ENCODE measurements around the gene ABLIM1.

Gene ABLIM1

DNA sequence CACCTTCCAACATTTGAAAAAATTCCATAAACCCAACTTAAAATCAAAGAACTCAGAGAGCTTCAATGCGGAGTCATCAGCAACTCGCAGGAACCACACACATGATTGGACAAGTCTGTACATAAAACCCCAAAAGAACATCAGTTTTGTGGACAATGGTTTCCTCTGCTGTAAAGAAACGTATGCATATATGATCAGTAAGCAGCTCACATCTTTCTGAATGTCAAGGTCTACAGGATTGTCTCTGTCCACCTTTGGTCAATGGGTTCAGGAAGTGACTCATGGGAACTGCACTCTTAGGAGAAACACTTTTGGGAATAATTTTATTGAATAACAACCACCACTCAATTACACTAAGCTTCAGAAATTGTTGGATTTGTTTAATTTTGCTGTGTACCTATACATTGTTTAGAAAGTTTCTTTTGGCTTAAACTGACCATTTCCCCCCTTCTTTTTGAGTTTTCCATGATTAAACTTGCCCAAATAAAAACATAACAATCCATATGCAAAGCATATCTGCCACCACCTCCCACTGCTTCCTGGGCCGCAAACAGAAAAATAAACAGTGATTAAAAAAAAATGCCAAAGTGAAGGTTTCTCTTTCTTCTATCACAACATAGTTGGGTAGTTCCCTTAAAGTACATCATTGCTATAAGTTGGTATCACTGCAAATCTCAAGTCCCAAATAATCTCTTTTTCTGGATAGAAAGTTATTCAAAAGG is 226.5 kb downstream of the ABLIM1 start:
- no peaks in the 10 kb centered on the region for H3K4me1 ChIP-seq (ENCODE audit: control insufficient read depth in 2 of 2, insufficient read depth in 2 of 2, low read length in 2 of 2)
- H3K36me3 ChIP-seq (ENCODE audit: control insufficient read depth in 2 of 2, insufficient read depth in 2 of 2, low read length in 2 of 2): peaks cover 16 to 29% of the 10 kb centered on the region in 2 donors
- no peak overlapping the region for H3K9ac ChIP-seq (ENCODE audit: low read depth in 1 of 2, low read length in 2 of 2)
- H3K27me3 ChIP-seq (ENCODE audit: control insufficient read depth in 2 of 2, insufficient read depth in 2 of 2, low read length in 2 of 2): no peaks in the 10 kb centered on the region
- no peak overlapping the region for H3K27ac ChIP-seq (ENCODE audit: low read depth in 2 of 2, low read length in 2 of 2)
- H3K4me3 ChIP-seq (ENCODE audit: low read length in 2 of 2): no peak overlapping the region
- no peaks in the 10 kb centered on the region for H3K9me3 ChIP-seq (ENCODE audit: control insufficient read depth in 2 of 2, low read length in 2 of 2)

DNA sequence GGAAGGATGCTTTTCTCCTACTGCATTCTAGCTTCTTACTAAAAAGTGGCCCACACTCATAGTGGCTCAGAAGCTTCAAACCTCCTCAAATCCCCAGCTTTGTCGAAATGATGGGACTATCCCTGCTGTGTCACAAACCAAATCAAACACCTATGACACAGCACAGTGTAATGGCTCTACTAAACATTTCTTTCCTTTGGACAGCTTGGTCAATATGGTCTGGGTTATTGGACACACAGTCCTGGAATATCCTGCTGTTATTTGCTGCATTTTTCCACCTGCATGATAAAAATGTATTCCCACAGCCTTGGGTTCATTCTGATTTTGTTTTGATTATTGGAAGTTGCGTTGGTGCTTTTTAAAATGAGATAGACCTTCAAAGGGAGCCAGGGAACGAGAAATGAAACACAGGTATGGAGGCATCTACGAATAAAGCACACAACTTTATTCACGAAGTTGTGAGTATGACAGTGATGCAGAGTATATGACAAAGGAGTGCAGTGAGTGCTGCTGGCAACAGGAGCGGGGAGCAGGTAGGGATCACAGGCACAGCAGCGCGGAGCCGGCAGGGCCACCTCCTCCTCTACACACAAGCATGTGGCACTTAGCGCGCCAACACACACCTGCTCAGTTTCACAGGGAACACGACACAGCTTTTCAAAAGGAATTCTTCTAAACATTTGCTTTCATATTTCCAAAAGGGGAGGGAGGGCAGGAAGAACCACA is 227.2 kb downstream of the ABLIM1 start:
- Histone ChIP-seq H3K27me3 (ENCODE audit: control insufficient read depth in 2 of 2, insufficient read depth in 2 of 2, low read length in 2 of 2) (no peaks in the 10 kb centered on the region), H3K36me3 (ENCODE audit: control insufficient read depth in 2 of 2, insufficient read depth in 2 of 2, low read length in 2 of 2) (peaks cover 12 to 23% of the 10 kb centered on the region in 2 donors), H3K9ac (ENCODE audit: low read depth in 1 of 2, low read length in 2 of 2) (no peak overlapping the region), H3K9me3 (ENCODE audit: control insufficient read depth in 2 of 2, low read length in 2 of 2) (no peaks in the 10 kb centered on the region), H3K4me3 (ENCODE audit: low read length in 2 of 2) (no peak overlapping the region), H3K4me1 (ENCODE audit: control insufficient read depth in 2 of 2, insufficient read depth in 2 of 2, low read length in 2 of 2) (no peaks in the 10 kb centered on the region), H3K27ac (ENCODE audit: low read depth in 2 of 2, low read length in 2 of 2) (no peak overlapping the region)

DNA sequence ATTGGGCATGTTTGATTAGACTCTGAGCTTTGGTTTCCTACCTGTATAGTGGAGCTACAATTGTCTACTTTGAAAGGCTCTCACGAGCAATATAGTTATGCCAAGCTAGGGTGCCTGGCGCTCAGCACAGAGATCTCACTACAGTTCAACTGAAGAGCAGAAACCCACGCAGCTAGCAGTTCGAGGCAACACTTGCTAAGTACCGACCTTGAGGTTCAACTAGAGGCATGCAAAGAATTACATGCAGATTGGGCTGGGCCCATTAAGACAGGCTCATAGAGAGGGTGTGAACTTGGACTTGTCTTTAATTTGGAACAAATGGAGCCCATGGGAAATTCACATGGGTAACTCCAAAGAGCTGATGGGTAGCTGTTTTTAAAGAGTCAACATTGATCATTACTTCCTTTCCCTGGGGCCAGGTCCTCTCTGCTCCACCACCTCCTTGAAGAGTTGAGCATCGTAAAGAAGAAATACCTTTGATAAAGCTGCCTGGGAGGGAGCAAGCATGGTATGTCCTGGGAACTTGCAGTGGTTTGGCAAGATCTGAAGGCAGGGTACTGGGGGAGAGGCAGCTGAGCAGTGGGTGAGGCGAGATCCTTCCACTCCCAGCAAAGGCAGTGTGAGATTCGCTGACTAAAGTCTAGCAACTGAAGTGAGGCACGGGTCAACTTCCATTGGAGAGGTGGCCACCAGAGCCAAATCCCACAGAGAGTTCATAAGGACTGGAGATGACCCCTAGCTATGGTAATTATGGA is 228.3 kb downstream of the ABLIM1 start:
- H3K27ac ChIP-seq (ENCODE audit: low read depth in 2 of 2, low read length in 2 of 2): no peak overlapping the region
- H3K4me1 ChIP-seq (ENCODE audit: control insufficient read depth in 2 of 2, insufficient read depth in 2 of 2, low read length in 2 of 2): no peaks in the 10 kb centered on the region
- no peak overlapping the region for H3K9ac ChIP-seq (ENCODE audit: low read depth in 1 of 2, low read length in 2 of 2)
- no peaks in the 10 kb centered on the region for H3K9me3 ChIP-seq (ENCODE audit: control insufficient read depth in 2 of 2, low read length in 2 of 2)
- peaks cover 6 to 15% of the 10 kb centered on the region in 2 donors for H3K36me3 ChIP-seq (ENCODE audit: control insufficient read depth in 2 of 2, insufficient read depth in 2 of 2, low read length in 2 of 2)
- H3K4me3 ChIP-seq (ENCODE audit: low read length in 2 of 2): no peak overlapping the region
- no peaks in the 10 kb centered on the region for H3K27me3 ChIP-seq (ENCODE audit: control insufficient read depth in 2 of 2, insufficient read depth in 2 of 2, low read length in 2 of 2)

DNA sequence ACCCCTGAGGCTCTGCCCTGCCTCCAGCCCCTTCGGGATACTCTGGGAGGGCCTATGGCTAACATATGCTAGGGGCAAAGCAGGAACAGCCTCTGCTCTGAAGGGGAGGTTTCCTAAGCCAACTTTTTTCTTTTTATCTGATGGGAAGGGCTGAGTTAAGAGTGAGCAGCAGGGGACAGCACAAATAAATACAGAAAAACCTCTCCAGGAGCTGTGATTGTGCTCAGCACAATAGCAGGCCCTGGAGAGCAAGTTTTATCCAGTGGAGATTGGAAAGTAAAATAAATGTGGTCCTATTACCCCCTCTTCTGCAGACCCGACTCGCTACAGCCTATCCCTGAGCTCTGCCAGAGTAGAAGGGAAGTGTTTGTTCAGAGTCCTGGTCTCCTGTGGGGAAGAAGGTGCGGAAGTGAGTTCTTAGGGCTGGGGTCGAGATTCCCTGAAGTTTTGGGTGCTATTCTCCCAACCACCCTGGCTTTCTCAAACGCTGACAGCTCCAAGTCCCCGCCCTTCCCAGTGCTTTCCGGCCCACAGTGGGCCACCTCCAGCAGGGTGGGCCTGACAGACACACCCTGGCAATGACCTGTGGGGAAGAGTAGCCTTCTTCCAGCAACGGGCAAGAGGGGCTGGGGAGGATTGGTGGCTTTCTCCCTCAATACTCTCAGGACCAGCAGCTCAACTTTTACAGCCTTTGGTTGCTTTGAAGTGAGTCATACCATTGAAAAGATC is 230.8 kb downstream of the ABLIM1 start:
- Histone ChIP-seq H3K27me3 (ENCODE audit: control insufficient read depth in 2 of 2, insufficient read depth in 2 of 2, low read length in 2 of 2) (no peaks in the 10 kb centered on the region), H3K4me1 (ENCODE audit: control insufficient read depth in 2 of 2, insufficient read depth in 2 of 2, low read length in 2 of 2) (no peaks in the 10 kb centered on the region), H3K9ac (ENCODE audit: low read depth in 1 of 2, low read length in 2 of 2) (no peak overlapping the region), H3K4me3 (ENCODE audit: low read length in 2 of 2) (no peak overlapping the region), H3K27ac (ENCODE audit: low read depth in 2 of 2, low read length in 2 of 2) (no peak overlapping the region), H3K36me3 (ENCODE audit: control insufficient read depth in 2 of 2, insufficient read depth in 2 of 2, low read length in 2 of 2) (peaks cover 0 to 5% of the 10 kb centered on the region in 2 donors), H3K9me3 (ENCODE audit: control insufficient read depth in 2 of 2, low read length in 2 of 2) (no peaks in the 10 kb centered on the region)

DNA sequence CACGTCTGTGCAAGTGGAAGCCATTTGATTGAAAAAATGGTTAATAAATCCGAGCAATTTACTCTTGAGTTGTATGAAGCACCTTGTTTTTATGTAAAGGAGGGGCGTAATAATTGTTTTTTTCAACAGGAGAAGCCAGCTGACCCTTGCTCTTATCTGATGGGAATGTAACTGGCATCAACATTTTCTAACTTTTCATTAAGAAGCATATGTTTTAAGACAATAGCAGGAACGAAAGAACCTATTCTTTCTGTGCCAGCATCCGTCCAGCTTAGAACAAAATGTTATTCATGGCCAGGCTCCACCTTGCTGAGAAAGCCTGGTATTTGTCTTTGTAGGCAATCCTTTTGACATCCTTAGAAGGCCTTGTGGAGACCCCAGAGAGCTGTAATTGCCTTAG is 231.6 kb downstream of the ABLIM1 start:
- H3K9me3 ChIP-seq (ENCODE audit: control insufficient read depth in 2 of 2, low read length in 2 of 2): no peaks in the 10 kb centered on the region
- no peaks in the 10 kb centered on the region for H3K4me1 ChIP-seq (ENCODE audit: control insufficient read depth in 2 of 2, insufficient read depth in 2 of 2, low read length in 2 of 2)
- H3K27ac ChIP-seq (ENCODE audit: low read depth in 2 of 2, low read length in 2 of 2): no peak overlapping the region
- H3K36me3 ChIP-seq (ENCODE audit: control insufficient read depth in 2 of 2, insufficient read depth in 2 of 2, low read length in 2 of 2): peaks cover 0 to 5% of the 10 kb centered on the region in 2 donors
- no peak overlapping the region for H3K9ac ChIP-seq (ENCODE audit: low read depth in 1 of 2, low read length in 2 of 2)
- no peak overlapping the region for H3K4me3 ChIP-seq (ENCODE audit: low read length in 2 of 2)
- H3K27me3 ChIP-seq (ENCODE audit: control insufficient read depth in 2 of 2, insufficient read depth in 2 of 2, low read length in 2 of 2): no peaks in the 10 kb centered on the region

DNA sequence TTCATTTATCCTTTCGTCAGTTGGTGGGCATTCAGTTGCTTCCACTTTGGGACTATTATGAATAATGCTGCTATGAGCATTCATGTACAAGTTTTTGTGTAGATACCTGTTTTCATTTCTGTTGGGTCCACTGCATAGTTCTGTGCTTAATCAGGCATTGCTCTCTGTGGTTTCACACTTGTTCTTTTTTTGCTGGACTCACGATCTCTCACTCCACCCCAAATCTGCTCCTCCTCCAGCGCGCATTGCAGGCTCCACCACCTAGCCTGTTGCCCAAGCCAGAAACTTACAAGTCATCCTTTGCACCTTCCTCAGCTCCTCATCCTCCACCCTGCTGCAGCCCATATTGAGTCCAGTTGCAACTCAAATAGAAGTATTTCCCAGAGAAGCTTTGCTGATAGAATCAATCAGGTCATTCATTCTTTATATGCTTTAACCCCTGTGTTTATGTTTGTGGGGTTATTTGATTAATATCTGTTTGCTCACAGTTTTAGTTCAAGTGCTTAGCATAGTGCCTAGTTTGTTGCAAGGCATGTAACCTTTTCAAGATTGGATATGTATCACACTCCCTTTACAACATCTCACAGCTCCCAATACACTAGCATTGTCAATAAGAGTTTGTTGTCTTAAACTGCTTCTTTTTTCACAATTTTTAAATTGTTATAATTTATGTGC is 237.1 kb downstream of the ABLIM1 start:
- no peak overlapping the region for H3K9ac ChIP-seq (ENCODE audit: low read depth in 1 of 2, low read length in 2 of 2)
- H3K36me3 ChIP-seq (ENCODE audit: control insufficient read depth in 2 of 2, insufficient read depth in 2 of 2, low read length in 2 of 2): no peaks in the 10 kb centered on the region
- H3K4me3 ChIP-seq (ENCODE audit: low read length in 2 of 2): no peak overlapping the region
- H3K27ac ChIP-seq (ENCODE audit: low read depth in 2 of 2, low read length in 2 of 2): no peak overlapping the region
- no peaks in the 10 kb centered on the region for H3K9me3 ChIP-seq (ENCODE audit: control insufficient read depth in 2 of 2, low read length in 2 of 2)
- no peaks in the 10 kb centered on the region for H3K27me3 ChIP-seq (ENCODE audit: control insufficient read depth in 2 of 2, insufficient read depth in 2 of 2, low read length in 2 of 2)
- no peaks in the 10 kb centered on the region for H3K4me1 ChIP-seq (ENCODE audit: control insufficient read depth in 2 of 2, insufficient read depth in 2 of 2, low read length in 2 of 2)

DNA sequence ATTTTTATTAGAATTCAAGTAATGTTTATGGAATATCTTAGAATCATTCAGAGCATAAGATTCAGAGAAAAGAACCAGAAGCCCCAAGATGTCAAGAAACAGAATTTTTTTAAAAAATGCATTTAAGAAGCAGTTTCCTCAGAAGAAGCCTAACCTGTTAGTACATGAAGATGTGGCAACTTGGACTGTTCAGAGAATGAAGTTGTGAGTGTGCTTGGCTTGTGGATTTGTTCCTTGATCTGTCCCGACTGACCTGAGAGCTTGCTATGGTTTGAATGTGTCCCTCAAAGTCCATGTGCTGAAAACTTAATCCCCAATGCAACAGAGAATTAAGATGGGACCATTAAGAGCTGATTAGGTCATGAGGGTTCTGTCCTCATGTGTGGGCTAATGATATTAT is 240.0 kb downstream of the ABLIM1 start:
- H3K4me1 ChIP-seq (ENCODE audit: control insufficient read depth in 2 of 2, insufficient read depth in 2 of 2, low read length in 2 of 2): no peaks in the 10 kb centered on the region
- no peaks in the 10 kb centered on the region for H3K27me3 ChIP-seq (ENCODE audit: control insufficient read depth in 2 of 2, insufficient read depth in 2 of 2, low read length in 2 of 2)
- no peak overlapping the region for H3K9ac ChIP-seq (ENCODE audit: low read depth in 1 of 2, low read length in 2 of 2)
- H3K4me3 ChIP-seq (ENCODE audit: low read length in 2 of 2): no peak overlapping the region
- no peaks in the 10 kb centered on the region for H3K9me3 ChIP-seq (ENCODE audit: control insufficient read depth in 2 of 2, low read length in 2 of 2)
- H3K27ac ChIP-seq (ENCODE audit: low read depth in 2 of 2, low read length in 2 of 2): no peak overlapping the region
- H3K36me3 ChIP-seq (ENCODE audit: control insufficient read depth in 2 of 2, insufficient read depth in 2 of 2, low read length in 2 of 2): no peaks in the 10 kb centered on the region

DNA sequence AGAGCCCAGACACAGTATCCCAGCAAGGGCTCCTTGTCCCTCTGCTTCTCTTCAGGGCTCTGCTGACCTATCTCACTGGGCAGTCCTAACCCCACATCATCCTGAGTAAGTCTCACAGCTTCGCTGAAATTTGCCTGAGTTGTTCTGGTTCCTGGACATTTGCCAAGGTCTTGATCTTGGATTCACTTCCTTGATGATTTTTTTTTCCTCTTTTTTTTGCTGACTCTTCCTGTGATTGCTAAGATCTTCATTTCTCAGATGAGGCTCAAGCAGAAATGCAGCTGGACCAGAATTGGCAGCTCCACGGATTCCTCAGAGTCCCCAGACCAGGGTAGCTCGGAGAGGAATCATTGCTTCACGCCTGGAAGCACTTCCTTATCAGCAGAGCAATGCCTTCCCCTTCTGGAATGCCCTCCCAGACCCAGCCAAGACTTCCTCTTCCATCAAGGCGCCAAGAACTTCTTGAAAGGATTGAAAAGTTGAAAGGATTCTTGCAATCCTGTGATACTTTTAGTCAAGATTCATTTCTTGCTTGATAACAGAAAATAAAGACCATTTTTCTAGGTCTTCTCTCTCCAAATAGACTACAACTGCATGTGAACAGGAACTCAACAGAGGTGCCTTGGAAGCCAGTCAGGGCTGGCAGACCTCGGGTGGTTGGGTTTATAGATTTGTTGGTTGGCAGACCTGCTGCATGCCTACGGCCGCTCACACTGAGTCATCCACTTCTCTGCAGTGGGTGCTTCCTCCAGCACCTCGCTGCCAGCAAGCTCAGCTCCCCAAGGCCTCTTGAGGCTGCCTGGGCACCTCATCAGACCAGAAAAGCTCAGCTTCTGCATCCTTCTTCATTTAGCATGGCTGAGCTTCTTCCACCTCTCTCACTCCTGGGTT is 244.9 kb downstream of the ABLIM1 start:
- Histone ChIP-seq H3K4me3 (ENCODE audit: low read length in 2 of 2) (no peak overlapping the region), H3K9me3 (ENCODE audit: control insufficient read depth in 2 of 2, low read length in 2 of 2) (no peaks in the 10 kb centered on the region), H3K36me3 (ENCODE audit: control insufficient read depth in 2 of 2, insufficient read depth in 2 of 2, low read length in 2 of 2) (no peaks in the 10 kb centered on the region), H3K4me1 (ENCODE audit: control insufficient read depth in 2 of 2, insufficient read depth in 2 of 2, low read length in 2 of 2) (no peaks in the 10 kb centered on the region), H3K27me3 (ENCODE audit: control insufficient read depth in 2 of 2, insufficient read depth in 2 of 2, low read length in 2 of 2) (no peaks in the 10 kb centered on the region), H3K9ac (ENCODE audit: low read depth in 1 of 2, low read length in 2 of 2) (no peak overlapping the region), H3K27ac (ENCODE audit: low read depth in 2 of 2, low read length in 2 of 2) (no peak overlapping the region)

DNA sequence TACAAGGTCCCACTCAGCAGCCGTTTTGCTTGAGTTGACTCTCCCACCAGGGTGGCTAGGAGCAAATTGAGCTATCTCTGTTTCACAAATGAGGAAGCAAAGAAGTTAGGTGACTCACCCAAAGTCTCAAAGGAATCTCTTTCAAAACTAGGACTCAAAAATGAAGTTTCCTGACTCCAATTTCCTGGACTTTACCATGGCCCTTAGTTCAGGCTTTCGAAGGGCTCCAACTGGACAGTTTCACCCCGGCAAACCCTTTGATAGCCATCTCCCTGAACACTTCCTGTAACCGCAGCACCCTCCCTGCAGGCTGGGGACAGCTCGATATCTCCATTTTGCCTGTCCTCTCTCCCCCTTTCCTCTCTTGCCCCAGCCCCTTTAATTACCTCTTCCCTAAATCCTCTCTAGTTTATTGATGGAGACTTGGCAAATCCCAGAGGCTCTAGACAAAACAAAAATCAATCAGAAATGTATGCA is 249.1 kb downstream of the ABLIM1 start:
- no peaks in the 10 kb centered on the region for H3K4me1 ChIP-seq (ENCODE audit: control insufficient read depth in 2 of 2, insufficient read depth in 2 of 2, low read length in 2 of 2)
- H3K9ac ChIP-seq (ENCODE audit: low read depth in 1 of 2, low read length in 2 of 2): no peak overlapping the region
- no peaks in the 10 kb centered on the region for H3K9me3 ChIP-seq (ENCODE audit: control insufficient read depth in 2 of 2, low read length in 2 of 2)
- H3K36me3 ChIP-seq (ENCODE audit: control insufficient read depth in 2 of 2, insufficient read depth in 2 of 2, low read length in 2 of 2): no peaks in the 10 kb centered on the region
- no peak overlapping the region for H3K4me3 ChIP-seq (ENCODE audit: low read length in 2 of 2)
- no peak overlapping the region for H3K27ac ChIP-seq (ENCODE audit: low read depth in 2 of 2, low read length in 2 of 2)
- H3K27me3 ChIP-seq (ENCODE audit: control insufficient read depth in 2 of 2, insufficient read depth in 2 of 2, low read length in 2 of 2): no peaks in the 10 kb centered on the region

Measured in mucosa of rectum (tissue), 2 donors.